OCI-M2 (cell line): ENCODE results near the gene COL28A1.

Experiments used
- DNase-seq: peaks from one replicate; lab custom pipeline; 2025; ENCODE audit not compliant: unreplicated experiment; lab: John Stamatoyannopoulos, UW

The COL28A1 gene

DNA sequence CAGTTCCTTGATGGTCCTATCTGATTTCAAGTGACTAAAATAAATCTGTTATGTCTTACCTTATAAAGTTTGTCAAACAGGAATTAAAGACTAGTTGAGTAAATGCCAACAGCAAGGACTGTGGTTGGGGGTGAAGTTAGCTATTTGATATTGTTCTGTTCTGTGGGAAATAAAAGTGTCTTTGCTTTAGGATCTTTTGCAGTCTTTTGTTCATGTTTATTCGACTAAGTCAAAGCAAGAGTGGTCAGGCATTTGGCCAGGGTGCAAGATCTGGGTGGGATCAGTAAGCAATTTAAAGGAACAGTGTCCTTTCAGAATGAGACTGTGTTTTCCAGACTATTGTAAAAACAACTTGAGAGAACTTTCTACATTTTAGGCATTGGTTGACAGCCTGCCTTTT, at the start of gene COL28A1:
Gene COL28A1 (minus strand): TSS at position 183 of the 400 bp plus-strand sequence. CDS start 2,998 bp downstream, outside the sequence.
- no peak for DNase-seq

DNA sequence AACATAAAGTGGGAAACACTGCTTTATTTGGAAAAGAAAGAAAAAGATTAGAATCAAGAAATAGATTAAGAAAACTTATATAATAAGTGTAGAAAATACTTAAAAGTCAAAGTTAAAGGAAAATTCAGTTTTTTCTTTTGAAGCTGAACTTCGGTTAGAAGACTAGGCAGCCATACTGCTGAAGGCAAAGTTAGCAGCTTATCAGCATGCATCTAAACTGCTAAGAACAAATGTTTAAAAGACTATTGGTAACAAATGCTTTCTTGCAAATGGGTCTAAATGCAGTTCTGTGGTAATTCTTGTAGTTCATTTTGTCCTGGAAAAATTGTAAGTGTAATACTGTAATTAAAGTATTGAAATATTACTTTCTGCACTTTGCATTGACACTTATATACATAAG, 49.0 kb upstream of the COL28A1 start:
- DNase-seq = no peak

DNA sequence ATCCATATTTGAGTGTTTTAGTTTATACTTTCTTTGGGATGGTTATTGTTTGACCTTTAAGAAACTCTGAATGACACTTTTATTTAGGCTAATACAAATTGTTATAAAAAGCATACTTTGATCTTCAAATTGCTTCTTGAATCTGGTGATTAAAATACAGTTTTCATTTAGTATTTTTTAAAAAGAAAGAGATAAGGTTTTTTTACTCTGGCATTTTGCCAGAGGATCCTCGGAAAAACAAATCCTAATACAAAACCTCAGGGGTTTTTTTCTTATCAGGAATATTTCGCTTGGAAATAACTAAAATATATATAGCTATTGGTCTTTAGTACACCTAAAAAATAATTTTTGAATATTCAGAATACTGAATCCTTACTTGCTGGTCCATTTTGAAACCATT, 48.1 kb upstream of the COL28A1 start:
- DNase-seq = no peak

DNA sequence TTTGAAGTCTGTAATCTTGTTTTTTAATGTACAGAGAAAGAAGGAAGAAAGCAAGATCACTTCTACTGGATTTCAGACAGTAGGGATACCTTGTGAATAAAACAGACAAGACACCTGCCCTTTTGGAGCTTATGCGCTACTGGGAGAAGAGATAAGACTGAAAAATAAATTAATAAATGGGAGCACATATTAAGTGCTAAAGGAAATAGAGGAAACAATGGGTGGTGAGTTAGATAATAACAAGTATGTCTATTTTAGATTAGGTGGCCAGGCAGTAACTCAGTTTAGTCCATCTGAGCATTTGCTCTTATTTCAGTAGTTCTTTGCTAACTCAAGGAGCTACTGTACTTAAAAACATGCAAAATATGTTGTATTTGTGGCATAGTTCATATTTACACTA, 46.9 kb upstream of the COL28A1 start:
- no peak for DNase-seq

DNA sequence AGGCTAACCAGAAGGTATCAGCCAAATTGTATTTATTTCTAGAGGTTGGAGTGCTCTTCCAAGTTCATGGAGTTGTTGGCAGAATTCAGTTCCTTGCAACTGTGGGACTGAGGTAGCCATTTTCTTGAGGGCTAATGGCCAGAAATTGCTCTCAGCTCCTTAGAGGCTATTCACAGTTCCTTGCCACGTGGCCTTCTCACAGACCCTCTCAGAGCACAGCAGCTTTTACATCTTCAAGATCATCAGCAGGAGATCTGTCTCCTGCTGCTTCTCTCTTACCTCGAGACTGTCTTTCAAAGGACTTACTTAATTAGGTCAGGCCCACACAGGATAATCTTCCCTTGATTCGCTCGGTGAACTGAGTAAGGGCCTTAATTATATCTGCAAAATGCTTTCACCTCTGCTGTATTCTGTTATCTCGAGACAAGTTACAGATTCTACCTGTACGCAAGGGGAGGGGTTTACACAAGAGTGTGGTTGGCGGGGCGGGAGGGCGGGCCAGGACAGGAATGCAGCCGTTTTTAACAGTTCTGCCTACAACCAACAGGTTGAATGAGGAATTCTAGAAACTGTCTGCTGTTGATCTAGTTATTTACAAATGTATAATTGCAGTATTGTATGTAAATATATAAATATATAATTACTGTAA, 46.0 kb upstream of the COL28A1 start:
- no peak for DNase-seq

DNA sequence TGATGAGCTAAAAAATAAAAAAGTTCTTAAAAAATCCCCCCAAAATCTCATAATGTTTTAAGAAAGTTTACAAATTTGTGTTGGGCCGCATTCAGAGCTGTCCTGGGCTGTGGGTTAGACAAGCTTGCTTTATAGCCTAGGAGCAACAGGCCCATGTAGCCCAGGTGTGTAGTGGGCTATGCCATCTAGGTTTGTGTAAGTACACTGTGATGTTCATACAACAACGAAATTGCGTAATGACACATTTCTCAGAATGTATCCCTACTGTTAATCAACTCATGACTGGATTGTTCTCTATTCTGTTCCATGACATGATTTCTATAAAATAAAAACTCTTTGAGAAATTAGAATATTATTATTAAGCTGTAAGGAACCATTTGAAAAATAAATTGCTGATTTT, 44.0 kb upstream of the COL28A1 start:
- no peak for DNase-seq

DNA sequence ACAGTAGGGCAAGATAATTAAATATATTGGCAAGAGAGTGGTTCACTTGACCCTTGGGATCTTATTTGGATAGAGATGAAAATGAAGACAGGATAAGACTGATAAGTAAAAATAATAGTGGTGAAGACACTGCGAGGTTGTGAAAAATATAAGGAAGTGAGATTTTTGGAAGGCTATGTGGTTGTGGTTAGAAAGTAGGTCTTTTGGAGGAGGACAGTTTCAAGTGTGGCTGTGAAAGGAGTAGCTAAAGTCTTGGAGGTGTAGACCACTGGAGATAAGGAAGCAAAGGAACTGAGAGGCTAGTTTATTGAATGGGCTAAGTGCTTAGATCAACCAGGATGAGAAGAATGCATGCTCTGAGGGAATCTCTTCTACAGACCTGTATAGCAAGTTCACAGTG, 42.2 kb upstream of the COL28A1 start:
- DNase-seq = no peak

DNA sequence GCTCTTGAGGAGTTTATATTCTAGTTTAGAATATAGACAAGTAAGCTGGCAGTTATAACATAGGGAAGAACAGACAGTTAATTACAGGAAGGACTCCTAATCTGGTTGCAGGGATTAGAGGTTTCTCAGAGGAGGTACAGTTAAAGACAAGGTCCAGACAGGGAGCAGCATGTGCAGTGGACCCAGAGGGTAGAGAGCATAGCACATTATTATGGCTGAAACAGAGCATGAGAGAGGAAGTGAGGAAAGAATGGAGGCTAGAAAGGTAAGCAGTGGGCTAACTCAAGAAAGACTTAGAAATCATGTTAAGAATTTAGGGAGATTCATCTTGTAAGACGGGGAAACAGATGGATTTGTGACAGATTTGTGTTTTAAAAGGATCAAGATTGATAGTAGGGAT, 40.7 kb upstream of the COL28A1 start:
- DNase-seq = no peak

DNA sequence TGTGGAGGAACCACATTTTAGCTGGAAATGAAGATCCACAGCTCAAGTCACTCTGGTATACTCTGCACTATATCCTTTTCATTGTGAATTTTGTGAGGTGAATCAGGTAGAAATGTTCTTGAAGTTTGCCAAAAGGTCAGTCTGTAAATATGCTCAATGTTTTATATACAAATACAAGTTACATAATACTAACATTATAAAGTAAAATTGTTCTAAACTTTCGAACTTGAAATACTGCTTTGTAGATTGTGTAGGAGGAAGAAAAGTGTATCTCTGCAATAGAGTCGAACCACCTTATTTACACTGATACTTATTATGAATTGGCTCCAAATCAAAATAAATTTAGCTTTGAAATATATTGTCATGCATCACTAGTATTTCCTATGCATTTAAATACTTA, 38.0 kb upstream of the COL28A1 start:
- no peak for DNase-seq

DNA sequence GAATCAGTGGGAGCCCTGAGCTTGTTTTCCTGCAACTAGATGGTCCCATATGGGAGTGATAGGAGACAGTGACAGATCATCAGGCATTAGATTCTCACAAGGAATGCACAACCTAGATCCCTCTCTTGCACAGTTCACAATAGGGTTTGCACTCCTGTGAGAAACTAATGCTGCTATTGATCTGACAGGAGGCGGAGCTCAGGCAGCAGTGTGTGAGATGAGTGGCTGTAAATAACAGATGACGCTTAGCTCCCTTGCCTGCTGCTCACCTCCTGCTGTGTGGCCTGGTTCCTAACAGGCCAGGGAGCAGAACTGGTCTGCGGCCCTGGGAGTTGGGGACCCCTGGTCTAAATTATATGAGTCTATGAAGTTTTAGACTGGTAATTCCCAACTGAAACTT, 34.9 kb upstream of the COL28A1 start:
- no peak for DNase-seq

DNA sequence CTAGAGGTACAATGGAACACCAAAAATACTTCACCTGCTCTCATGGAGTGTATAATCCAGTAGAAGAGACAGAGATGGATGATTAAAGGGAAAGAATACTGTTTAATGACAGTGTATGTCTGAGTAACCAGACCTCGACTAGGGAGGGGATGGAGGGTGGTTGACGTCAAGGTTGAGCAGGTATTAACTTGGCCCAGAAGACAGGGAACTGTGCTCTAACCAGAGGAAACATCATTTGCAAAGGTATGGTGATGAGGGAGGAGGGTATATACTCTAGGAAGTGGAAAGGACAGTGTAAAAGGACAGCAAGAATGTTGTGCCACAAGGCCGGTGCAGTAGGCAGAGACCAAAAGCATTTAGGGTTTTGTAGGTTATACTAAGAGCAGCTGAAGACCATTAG, 33.9 kb upstream of the COL28A1 start:
- no peak for DNase-seq

DNA sequence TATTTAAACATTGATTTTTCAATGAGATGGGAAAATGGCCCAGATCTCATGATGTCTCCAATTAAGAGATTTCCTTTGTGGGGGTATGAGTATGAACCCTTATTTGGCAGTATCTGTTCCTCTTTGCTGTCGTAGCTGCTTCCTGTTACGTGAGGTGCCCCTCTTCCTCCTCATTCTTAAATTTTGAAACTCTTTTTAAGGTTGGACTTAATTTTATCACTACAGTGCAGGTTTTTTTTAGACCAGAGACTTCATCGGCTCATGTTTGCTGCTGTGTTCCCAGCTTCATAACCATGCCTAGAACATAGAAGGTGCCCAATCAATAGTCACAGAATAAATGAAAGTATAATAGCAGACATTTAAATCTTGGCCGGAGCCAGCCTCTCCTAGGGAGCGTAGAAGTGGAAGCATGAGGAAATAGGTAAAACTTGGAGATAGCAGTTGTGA, 33.4 kb upstream of the COL28A1 start:
- DNase-seq = no peak

DNA sequence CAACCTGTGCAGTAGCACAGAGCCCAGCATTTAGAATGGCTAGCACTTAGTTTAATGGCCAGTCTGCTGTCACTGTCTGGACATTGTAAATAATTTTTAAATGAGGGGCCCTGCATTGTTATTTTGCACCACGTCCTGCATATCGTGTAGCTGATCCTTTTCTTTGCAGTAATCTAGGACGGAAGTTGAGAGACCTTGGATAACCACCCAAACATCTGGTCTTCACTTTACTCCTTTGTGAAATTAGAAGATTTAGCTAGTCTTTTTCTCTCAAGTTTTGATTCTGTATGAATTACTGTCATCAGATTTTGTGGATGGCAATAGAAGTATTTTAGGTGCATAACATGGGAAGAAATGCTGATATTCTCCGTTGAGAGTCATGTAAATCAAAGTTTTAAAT, 32.9 kb upstream of the COL28A1 start:
- DNase-seq = no peak

DNA sequence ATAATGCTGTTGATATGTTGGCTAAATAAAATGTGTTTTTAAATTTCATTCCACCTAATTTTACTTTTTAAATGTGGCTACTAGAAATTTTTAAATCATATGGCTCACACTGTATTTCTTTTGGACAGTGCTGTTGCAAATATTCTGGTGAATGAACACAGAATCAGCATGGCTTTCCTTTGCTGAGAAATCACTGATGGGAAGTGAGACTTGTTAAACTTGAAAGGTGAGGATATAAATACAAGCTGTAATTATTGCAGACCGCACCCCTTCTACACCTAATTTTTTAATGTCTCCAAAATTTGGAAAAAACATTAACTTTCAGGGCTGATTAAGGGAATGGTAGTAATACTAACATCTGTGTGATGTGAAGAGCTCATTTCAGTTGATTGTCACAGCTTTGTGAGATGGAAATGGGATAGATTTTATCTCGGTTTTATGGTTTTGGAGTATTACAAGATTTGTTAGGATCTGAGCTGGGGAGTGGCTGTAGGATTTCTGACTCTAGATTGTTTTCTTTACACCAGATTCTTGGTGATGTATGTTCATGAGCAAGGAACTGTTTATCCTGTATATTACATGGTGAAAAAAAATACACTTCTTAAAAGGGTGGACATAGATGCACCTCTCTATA, 32.3 kb upstream of the COL28A1 start:
- no peak for DNase-seq

DNA sequence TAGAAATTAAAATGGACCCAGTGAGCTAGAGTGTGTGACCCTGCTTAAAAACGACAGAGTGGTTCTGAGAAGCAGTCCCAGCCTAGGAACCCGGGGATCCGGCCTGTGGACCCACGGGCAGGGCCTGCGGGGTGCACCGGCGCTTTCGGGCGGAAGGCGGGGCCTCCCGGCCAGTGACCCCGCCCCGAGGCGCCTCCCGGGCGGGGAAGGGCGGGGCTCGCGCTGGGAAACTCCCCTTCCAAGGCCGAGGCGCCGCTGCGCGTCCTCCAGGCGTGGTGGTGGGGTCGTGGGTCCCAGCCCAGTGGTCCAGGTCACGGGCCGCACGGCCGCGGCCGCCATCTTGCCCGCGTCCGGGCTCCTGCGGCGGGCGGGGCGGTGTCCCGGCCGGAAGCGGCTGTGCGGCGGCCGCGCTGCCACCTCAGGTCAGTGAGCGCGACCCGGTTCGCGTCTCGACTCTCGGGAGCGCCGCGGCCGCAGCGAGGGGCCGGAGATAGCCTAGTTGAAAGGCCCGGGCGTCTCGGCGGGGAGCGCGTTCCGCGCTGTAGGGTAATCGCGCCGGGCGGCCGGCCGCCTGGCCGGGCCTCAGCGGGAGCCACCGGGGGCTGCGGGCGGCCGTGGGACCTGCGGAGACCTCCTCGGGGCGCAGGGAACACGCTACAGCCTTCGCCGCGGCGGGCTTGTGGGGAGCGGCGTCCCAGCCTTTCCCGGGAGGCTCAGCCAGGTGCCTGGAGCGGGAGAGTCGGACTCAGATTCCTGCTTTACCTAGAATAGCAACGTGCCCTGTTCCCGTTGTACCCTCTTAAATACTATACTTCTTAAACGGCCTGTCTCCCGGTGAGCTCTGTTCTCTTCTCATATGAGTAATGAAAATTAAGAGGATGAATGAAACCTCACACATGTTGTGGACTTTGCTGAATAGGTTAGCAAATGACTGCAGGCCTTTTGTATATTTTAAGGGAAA, 31.3 kb upstream of the COL28A1 start, which contains the start of gene MIOS:
Gene MIOS (plus strand): TSS at position 234 of the 961 bp plus-strand sequence. CDS start 5,592 bp downstream, outside the sequence.
- DNase-seq = no peak

DNA sequence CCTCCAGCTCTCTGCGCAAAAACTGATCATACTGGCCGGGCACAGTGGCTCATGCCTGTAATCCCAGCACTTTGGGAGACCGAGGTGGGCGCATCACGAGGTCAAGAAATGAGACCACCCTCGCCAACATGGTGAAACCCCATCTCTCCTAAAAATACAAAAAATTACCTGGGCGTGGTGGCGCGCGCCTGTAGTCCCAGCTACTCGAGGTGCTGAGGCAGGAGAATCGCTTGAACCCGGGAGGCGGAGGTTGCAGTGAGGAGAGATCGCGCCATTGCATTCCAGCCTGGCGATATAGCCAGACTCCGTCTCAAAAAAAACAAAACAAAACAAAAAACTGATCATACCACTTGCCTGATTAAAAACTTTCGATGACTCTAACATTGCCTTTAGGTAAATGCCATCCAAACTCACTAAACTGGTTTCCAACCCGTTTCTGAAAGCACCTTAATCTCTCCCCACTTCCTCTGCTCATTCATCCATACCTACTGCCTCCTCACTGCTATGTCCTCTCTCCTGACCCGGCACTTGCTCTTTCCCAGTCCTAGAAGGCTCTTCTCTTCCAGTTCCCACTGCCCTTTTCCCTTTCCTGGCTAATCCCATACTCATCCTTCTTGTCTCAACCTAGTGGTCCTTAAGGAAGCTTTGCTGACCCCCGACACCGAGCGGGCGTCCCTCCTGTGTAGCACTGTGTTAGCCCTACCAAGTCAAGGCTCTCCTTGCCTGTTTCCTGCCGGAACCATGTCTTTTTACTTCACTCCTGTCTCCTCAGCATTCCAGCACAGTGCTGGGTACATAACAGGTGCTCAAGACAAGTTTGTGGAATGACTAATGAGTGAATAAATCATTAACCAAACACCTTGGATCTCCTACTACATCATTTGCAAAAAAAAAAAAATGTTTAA, 30.3 kb upstream of the COL28A1 start:
- DNase-seq = no peak

DNA sequence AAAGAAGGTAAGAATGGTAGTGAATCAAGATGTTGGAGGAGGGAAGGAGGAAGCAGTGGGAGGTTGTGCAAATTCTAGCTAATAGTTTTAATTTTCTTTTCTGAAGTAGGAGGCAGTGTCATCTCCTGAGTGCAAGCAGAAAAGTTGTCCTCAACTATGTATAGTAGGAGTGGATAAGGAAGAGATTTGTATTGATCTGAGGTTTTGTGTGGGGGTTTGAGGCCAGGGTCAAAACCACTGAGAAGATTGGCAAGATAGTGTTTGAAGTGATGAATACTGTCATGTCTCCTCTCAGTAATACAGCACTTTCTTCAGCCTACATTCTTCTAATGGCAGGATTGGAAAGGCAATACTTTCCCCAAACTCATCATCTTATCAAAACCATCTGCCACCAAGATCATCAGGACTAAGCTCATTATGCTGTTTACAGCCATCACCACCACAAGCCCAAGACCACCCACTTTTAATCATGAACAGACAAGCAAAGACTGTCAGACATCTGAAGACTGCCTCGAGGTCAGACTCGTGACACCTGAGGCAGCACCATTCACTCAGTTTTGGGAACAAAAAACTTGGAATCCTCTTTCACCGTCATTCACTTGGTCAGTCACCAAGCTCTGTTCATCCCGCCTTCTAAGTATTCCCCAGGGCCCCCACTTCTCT, 29.5 kb upstream of the COL28A1 start:
- DNase-seq = no peak

DNA sequence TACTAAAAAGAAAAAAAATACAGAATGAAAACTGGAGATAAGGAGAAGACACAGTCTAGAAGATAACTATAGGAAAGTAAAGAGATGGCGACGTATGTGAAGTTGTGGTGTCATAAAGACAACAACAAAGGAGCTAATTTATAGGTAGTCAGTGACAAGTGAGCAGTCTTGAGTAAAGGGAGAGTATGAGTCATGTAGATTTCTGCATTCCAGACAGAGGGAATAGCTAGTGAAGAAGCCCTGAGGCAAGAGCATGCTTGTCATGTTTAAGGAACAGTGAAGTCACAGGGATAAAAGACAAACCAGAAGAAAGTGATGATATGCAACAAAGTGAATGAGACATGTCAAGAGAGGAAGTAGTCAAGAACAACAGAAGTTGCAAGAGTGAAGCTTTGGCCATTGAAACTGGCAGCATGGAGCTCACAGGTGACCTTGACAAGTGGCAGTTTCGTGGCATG, 28.7 kb upstream of the COL28A1 start:
- DNase-seq = no peak

DNA sequence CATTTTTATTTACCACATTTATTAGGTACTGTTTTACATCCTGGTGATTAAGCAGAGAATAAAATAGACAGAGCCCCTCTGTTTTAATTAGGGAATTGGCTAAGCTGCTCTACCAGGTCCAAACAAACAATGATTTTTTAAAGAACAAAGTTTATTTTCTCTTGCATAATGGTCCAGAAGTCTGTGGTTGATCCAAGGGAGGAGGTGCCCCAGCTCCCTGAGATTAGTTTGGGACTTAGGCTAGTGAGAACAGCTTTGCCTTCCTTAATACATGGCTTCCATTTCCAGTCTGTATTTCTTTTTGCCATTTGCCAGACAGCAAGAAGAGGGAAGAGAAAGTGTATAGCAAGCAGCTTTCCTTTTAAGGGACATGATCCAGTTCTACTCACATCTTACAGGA, 28.1 kb upstream of the COL28A1 start:
- DNase-seq = no peak

DNA sequence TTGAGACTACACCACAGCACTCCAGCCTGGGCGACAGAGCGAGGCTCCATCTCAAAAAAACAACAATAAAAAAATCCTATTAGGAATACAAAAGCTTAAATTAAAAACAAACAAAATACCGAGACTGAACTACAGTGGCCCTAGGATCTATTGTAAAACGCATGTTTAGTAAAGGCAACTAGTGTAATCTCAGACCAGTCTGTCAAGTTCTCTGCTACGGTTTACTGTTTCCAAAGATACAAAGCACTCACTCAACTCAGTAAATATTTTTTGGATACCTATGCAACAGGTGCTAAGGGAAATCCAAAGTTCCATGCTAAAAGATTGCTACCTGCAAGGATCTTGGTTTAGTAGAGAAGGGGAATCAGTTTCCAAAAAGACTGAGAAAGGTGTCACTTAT, 27.6 kb upstream of the COL28A1 start:
- no peak for DNase-seq
